Bronchial epithelial cell (primary cell): ENCODE measurements around the gene NPPB. TPM values are rescaled to one million over a fixed set of nuclear protein-coding genes. Genes with fewer than 3 reads are reported as not detected.

ENCODE experiments used
- DNase-seq: peaks from one replicate; pipeline ENCODE4 v3.0.0-alpha.2; 2010; ENCODE audit warnings: low read depth
- FAIRE-seq: peaks from 2 replicates; lab custom pipeline; 2011; peaks lifted over from hg19 to GRCh38; lab: Jason Lieb, UNC
- H3K27me3 ChIP-seq: 2 replicates; pipeline ENCODE4 v1.5.1; 2011; ENCODE audit warnings: low read length; ENCODE audit not compliant: control insufficient read depth, insufficient read depth
- H3K36me3 ChIP-seq: 2 replicates; pipeline ENCODE4 v1.5.1; 2011; ENCODE audit warnings: low read length; ENCODE audit not compliant: control insufficient read depth, insufficient read depth
- H3K4me3 ChIP-seq: 2 replicates; pipeline ENCODE4 v1.5.1; 2011; ENCODE audit warnings: mild to moderate bottlenecking, low read depth, low read length, control low read depth
- CTCF ChIP-seq: IDR thresholded peaks from 2 replicates; pipeline ENCODE4 v1.5.1; 2011; ENCODE audit warnings: mild to moderate bottlenecking, moderate library complexity, low read length, control low read depth, inconsistent platforms; ENCODE audit not compliant: insufficient read depth, severe bottlenecking
- total RNA-seq: library from RNA; depleted of rRNA; stranded (reverse); fragments of >200 nt; gene quantifications from 2 replicates; pipeline ENCODE4 v1.2.1, GENCODE V29; 2014

NPPB gene
- total RNA-seq, 1 donor from 2014 or later: not detected

GRCh38 chr1:11854519-11854918 lies 4.2 kb downstream of the NPPB start:
- Histone ChIP-seq H3K27me3 (peaks cover 19% of the 10 kb centered on the region), H3K36me3 (no peaks in the 10 kb centered on the region), H3K4me3 (no peak overlapping the region)
- no peak for TF ChIP-seq CTCF
- DNase-seq: no peak
- no peak for FAIRE-seq

DNA sequence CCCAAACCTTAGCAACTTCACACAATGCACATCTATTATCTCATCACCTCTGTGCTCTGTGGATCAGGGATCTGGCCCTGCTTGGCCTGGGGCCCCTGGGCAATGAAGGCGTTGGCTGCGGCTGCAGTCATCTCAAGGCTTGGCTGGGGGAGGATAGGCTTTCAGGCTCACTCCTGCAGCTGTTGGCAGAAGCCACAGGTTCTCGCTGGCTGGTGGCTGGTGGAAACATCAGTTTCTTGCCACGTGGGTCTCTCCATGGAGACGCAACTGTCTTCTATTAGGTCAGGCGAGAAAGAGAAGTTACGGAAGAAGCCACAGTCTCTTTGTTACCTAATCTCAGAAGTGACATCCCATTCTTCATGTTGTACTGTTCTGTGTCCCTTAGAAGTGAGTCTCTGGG lies 7.6 kb downstream of the NPPB start:
- no peak overlapping the region for H3K4me3 ChIP-seq
- DNase-seq (no peak), FAIRE-seq (no peak)
- no peaks in the 10 kb centered on the region for H3K36me3 ChIP-seq
- TF ChIP-seq CTCF: no peak
- no peaks in the 10 kb centered on the region for H3K27me3 ChIP-seq

DNA sequence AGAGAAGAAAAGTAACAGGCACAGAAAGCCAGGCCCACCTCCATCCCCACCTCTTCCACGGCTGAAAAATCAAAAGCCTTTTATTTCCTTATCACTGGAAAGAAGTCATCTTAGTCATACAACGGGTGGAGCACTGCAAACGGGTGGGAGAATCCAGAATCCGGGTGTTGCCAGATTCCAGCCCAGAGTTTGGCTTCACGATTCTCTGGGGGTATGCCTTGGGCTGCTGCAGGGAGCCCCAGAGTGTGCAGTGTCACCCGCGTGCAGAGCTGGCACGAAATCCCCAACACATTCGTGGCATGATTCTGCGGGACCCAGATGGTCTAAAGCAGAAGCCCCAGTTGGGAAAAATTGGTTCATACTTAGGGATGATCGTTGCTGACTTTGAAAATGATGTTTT lies 8.6 kb downstream of the NPPB start:
- FAIRE-seq (no peak), DNase-seq (no peak)
- Histone ChIP-seq H3K27me3 (no peaks in the 10 kb centered on the region), H3K36me3 (peaks cover 3% of the 10 kb centered on the region), H3K4me3 (no peak overlapping the region)
- no peak for TF ChIP-seq CTCF

DNA sequence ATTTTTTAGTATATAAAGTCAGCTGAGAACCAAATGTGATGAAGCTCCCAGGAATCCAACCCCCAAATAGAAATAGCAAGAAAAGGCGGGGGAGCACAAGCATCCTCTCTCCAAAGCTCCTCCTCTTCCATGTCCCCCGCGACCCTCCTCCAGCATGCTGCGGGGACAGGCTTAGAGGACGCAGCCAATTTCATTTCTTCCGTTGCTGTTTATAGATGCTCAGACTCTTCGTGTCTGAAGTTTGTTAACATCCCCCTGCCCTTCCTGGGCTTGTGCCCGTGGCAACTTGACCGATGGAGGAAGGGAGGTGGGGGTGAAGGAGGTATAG lies 10.4 kb downstream of the NPPB start:
- DNase-seq: no peak
- peaks cover 6% of the 10 kb centered on the region for H3K36me3 ChIP-seq
- no peaks in the 10 kb centered on the region for H3K27me3 ChIP-seq
- no peak for TF ChIP-seq CTCF
- no peak overlapping the region for H3K4me3 ChIP-seq
- FAIRE-seq: no peak

DNA sequence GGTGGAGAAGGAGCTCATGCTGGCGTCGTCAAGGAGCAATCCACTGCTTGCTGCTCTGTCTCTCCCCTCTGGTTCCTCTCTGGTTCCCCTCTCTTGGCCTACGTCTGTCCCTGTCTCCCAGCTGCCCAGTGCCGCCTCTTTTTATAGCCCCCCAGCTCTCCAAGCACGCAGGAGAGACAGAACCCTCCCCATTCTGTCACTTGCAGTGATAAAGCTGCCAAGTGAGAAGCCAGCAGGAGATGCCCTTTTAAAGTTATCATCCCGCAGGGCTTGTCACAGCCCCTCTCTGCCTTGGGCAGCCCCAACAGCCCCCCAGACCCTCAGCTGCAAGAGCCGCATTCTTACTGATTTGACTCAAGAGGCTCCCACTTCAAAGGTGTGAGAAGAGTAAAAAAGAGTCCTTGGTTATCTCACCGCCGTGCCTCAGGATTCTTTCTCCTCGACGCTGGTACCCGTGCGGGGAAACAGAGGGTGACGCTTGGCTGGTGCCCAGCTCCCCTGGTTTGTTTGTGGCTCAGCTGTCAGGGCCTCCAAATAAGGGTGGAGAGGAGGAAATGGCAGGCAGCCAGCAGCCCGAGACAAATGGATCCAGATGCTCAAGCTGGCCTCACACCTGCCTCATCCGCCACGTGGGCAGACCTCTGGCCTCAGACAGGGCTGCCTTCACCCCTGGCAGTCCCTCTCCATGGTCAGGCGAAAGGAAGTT lies 10.9 kb downstream of the NPPB start, which contains the start of gene NPPA:
Gene NPPA, minus strand, starts transcription at position 117 of the 706 bp plus-strand sequence. Its CDS starts 99 bp downstream, at position 18.
- DNase-seq (no peak), FAIRE-seq (no peak)
- Histone ChIP-seq H3K4me3 (no peak within 1 kb of the TSS), H3K36me3 (peaks cover 6% of the 10 kb centered on the region), H3K27me3 (no peaks in the 10 kb centered on the region)
- TF ChIP-seq CTCF: no peak
